HEK293T (cell line): ENCODE results near the gene DENND11.

Experiments used
- ARNT ChIP-seq: fragments of 450-650 bp; IDR thresholded peaks from 2 replicates; pipeline ENCODE4 v1.6.1; 2017; ENCODE audit warnings: mild to moderate bottlenecking
- BHLHE40 ChIP-seq: fragments of 450-650 bp; IDR thresholded peaks from 2 replicates; pipeline ENCODE4 v1.6.1; 2016; ENCODE audit warnings: mild to moderate bottlenecking, moderate library complexity, borderline replicate concordance
- ELF4 ChIP-seq: fragments of 450-650 bp; IDR thresholded peaks from 2 replicates; pipeline ENCODE4 v1.6.1; 2017; ENCODE audit warnings: antibody characterized with exemption
- FOXA1 ChIP-seq: fragments of 450-650 bp; IDR thresholded peaks from 2 replicates; pipeline ENCODE4 v1.6.1; 2016; ENCODE audit warnings: mild to moderate bottlenecking
- FOXM1 ChIP-seq: fragments of 450-650 bp; IDR thresholded peaks from 2 replicates; pipeline ENCODE4 v1.6.1; 2017; ENCODE audit warnings: mild to moderate bottlenecking, borderline replicate concordance
- HDGF ChIP-seq: fragments of 450-650 bp; IDR thresholded peaks from 2 replicates; pipeline ENCODE4 v1.6.1; 2017; ENCODE audit warnings: antibody characterized with exemption, borderline replicate concordance
- SUZ12 ChIP-seq: fragments of 450-650 bp; IDR thresholded peaks from 2 replicates; pipeline ENCODE4 v1.6.1; 2016; ENCODE audit warnings: mild to moderate bottlenecking
- TARDBP ChIP-seq: fragments of 450-650 bp; IDR thresholded peaks from 2 replicates; pipeline ENCODE4 v1.6.1; 2016
- ZNF384 ChIP-seq: fragments of 450-650 bp; IDR thresholded peaks from 2 replicates; pipeline ENCODE4 v1.6.1; 2016

GRCh38 chr7:141702047-141702567 lies at the start of gene DENND11:
- no peak for TF ChIP-seq HDGF
- no peak for TF ChIP-seq ELF4
- no peak for TF ChIP-seq FOXM1
- TF ChIP-seq SUZ12, result no peak
- no peak for TF ChIP-seq BHLHE40
- no peak for TF ChIP-seq ARNT
- no peak for TF ChIP-seq TARDBP
- TF ChIP-seq FOXA1, result no peak
- TF ChIP-seq ZNF384, result no peak
